NAMALWA (cell line): ENCODE measurements around the gene PIK3CD.
"Not testable (repeated sequence)": the region's sequence is repeated elsewhere in the genome, so short reads cannot be mapped to it uniquely, and the experiment has no call there.

Experiments
- DNase-seq: peaks from one replicate; pipeline ENCODE4 v3.0.0-alpha.2; 2015; ENCODE audit warnings: low spot score

PIK3CD gene

GRCh38 chr1:9624081-9624480 lies 27.4 kb upstream of the PIK3CD start:
- no peak for DNase-seq

GRCh38 chr1:9625030-9625429 lies 26.5 kb upstream of the PIK3CD start:
- DNase-seq = not testable (repeated sequence)

GRCh38 chr1:9626201-9626608 lies 25.3 kb upstream of the PIK3CD start:
- DNase-seq = peak; percentile 96

- peak; percentile 83 for DNase-seq
Measured at GRCh38 chr1:9628541-9629444, 22.7 kb upstream of the PIK3CD start.

GRCh38 chr1:9629445-9630201 lies 21.9 kb upstream of the PIK3CD start:
- peak; percentile 88 for DNase-seq

- peak; percentile 45 for DNase-seq
Measured at GRCh38 chr1:9630331-9631111, 21.0 kb upstream of the PIK3CD start.

- DNase-seq = no peak
Measured at GRCh38 chr1:9631613-9632012, 19.9 kb upstream of the PIK3CD start.

GRCh38 chr1:9633493-9633892 lies 18.0 kb upstream of the PIK3CD start:
- DNase-seq = no peak

- DNase-seq = no peak
Measured at GRCh38 chr1:9634582-9634981, 16.9 kb upstream of the PIK3CD start.

GRCh38 chr1:9639227-9639626 lies 12.3 kb upstream of the PIK3CD start:
- DNase-seq = no peak

- no peak for DNase-seq
Measured at GRCh38 chr1:9643351-9644256, 7.9 kb upstream of the PIK3CD start.

- DNase-seq = no peak
Measured at GRCh38 chr1:9646037-9646436, 5.5 kb upstream of the PIK3CD start.

GRCh38 chr1:9648171-9648570 lies 3.4 kb upstream of the PIK3CD start:
- DNase-seq = no peak

GRCh38 chr1:9649769-9650168 lies 1.8 kb upstream of the PIK3CD start:
- DNase-seq = no peak

GRCh38 chr1:9651220-9651564 lies 339 bp upstream of the PIK3CD start:
- DNase-seq = no peak

GRCh38 chr1:9652379-9653209 lies 1.1 kb downstream of the PIK3CD start:
- DNase-seq = peak; percentile 87

- DNase-seq = peak; percentile 65
Measured at GRCh38 chr1:9653210-9653490, 1.6 kb downstream of the PIK3CD start.

- peak; percentile 80 for DNase-seq
Measured at GRCh38 chr1:9653491-9654050, 2.0 kb downstream of the PIK3CD start.

- DNase-seq = peak; percentile 90
Measured at GRCh38 chr1:9654051-9654833, 2.7 kb downstream of the PIK3CD start.
